T1000 (cell line): ENCODE measurements around the gene KCNJ10.

Experiments
- DNase-seq: peaks from one replicate; lab custom pipeline; 2025; ENCODE audit warnings: mixed read lengths; lab: John Stamatoyannopoulos, UW

KCNJ10 gene

GRCh38 chr1:159964144-159964543 lies 105.8 kb downstream of the KCNJ10 start:
- DNase-seq: no peak

- DNase-seq: no peak
These were observed 107.8 kb downstream of the KCNJ10 start for GRCh38 chr1:159962176-159962575.

DNA sequence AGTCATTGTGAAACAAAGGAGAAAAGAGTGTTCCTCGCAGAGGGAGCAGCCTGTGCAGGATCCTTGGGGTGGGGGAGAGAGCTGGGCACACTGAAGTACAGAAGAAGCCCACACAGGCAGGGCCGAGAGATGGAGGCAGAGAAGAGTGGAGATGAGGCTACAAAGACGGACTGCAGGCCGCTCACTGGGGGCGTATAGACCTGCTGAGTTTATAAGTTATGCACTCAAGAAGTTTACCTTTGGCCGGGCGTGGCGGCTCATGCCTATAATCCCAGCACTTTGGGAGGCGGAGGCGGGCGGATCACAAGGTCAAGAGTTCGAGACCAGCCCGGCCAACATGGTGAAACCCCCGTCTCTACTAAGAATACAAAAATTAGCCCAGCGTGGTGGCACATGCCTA lies 108.3 kb downstream of the KCNJ10 start:
- DNase-seq: no peak

GRCh38 chr1:159960721-159961381 lies 109.1 kb downstream of the KCNJ10 start:
- no peak for DNase-seq

- DNase-seq: no peak
These were observed 110.5 kb downstream of the KCNJ10 start for GRCh38 chr1:159959451-159959850.

GRCh38 chr1:159958719-159959380 lies 111.1 kb downstream of the KCNJ10 start:
- DNase-seq: no peak

GRCh38 chr1:159957824-159958268 lies 112.1 kb downstream of the KCNJ10 start:
- DNase-seq: no peak

DNA sequence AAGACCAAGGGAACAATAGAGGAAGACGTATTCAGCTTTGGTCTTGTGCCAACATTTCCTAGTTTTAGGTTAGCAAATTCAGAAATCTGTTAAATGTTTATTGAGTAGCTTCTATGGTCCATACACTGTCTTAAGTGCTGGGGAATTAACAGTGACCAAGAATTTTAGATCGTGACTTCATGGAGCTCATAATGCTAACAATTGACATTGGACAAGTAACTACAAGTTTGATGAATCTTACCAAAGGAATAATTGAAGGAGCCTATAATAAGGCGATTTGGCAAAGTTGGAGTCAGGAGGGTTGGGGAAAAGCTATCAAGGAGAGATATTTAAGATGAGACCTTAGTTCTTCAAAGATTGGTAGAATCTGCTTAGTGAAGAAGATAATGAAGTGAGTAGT lies 114.5 kb downstream of the KCNJ10 start:
- no peak for DNase-seq

GRCh38 chr1:159953536-159954515 lies 116.1 kb downstream of the KCNJ10 start, which contains the start of gene SLAMF9:
TSS of gene SLAMF9 (minus strand) at chr1:159954237. CDS start at chr1:159954137, 100 bp downstream.
- no peak for DNase-seq

- no peak for DNase-seq
These were observed 117.0 kb downstream of the KCNJ10 start for GRCh38 chr1:159952932-159953331.

- DNase-seq: no peak
These were observed 118.4 kb downstream of the KCNJ10 start for GRCh38 chr1:159951551-159951950.

DNA sequence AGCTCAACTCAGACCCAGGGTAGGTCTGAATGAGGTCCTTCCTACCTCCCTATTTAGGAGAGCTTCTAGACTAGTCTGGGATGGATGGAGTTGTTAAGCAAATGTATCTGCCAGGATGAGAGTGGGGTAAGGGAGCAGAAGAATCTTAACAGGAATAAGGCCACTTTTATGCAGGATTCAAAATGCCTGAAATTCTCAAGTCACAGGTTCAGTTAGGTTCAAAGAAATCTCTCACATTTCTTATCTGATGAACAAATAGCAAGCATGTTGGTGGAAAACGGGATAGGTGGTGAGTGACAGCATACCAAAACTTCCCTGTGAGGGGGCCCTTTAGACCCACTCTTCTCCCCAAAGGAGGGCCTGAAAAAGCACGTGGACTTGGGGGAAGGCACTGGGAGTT lies 118.9 kb downstream of the KCNJ10 start:
- no peak for DNase-seq

GRCh38 chr1:159949981-159950381 lies 120.0 kb downstream of the KCNJ10 start:
- no peak for DNase-seq

DNA sequence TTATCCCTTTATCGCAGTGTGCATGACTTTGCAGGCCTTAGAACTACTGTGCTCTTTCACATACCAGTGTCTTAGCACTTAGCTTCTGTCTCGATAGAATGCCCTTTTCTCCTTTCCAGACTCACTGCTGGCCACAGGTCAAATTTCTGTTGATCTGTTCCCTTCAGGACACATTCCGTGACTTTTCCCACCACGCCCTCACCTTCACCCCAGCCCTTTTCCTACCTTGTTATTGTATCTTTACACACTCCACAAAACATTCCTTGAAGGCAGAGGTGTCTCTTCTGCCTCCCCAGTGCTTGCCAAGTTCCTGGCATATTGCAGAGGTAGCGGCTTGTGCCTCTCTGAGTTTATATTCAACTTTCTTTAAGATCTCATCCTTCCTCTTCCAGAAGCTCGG lies 120.8 kb downstream of the KCNJ10 start:
- no peak for DNase-seq
